Tibial nerve (tissue), 3 donors: Measurements from ENCODE around the gene SNCA.

ENCODE experiments used
- POLR2A ChIP-seq, 2 donors: fragments of 450-650 bp; IDR thresholded peaks; one replicate each; pipeline ENCODE4 v1.6.1; 2017; ENCODE audit warnings: antibody characterized with exemption in 2 of 2, mild to moderate bottlenecking in 2 of 2, moderate library complexity in 2 of 2
- TF ChIP-seq, protein P1 (sequence below), 5 experiments: fragments of 200-600 bp in 3 of 5; fragments of 450-650 bp in 2 of 5; sonication (generic) in 3 of 5; IDR thresholded peaks; one replicate each; pipeline ENCODE4 v1.5.1; 2016 to 2019; ENCODE audit warnings: antibody characterized with exemption in 5 of 5, mild to moderate bottlenecking in 3 of 5, moderate library complexity in 2 of 5

DNA sequence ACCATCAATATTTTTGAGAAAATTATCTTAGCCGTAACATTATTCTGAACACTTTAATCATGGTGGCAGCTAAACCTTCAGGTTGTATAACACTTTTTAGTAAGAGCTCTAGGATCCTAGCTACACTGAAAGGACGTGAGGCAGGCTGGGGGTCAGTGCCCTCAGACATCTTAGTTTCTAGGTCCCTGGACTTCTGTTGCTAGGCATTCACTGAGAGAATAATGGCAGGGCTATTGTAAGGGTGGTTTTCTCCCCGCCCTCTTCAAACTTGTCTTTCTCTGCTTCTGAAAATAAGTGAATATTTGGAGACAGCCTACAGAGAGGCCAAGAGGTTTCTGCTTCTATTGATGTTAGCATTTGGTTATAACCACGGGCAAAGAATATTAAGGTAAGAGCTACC is 42.3 kb upstream of the SNCA start:
- no peak for TF ChIP-seq POLR2A (IDR thresholded peaks at IDR 0.05)
- TF ChIP-seq, protein P1, sequence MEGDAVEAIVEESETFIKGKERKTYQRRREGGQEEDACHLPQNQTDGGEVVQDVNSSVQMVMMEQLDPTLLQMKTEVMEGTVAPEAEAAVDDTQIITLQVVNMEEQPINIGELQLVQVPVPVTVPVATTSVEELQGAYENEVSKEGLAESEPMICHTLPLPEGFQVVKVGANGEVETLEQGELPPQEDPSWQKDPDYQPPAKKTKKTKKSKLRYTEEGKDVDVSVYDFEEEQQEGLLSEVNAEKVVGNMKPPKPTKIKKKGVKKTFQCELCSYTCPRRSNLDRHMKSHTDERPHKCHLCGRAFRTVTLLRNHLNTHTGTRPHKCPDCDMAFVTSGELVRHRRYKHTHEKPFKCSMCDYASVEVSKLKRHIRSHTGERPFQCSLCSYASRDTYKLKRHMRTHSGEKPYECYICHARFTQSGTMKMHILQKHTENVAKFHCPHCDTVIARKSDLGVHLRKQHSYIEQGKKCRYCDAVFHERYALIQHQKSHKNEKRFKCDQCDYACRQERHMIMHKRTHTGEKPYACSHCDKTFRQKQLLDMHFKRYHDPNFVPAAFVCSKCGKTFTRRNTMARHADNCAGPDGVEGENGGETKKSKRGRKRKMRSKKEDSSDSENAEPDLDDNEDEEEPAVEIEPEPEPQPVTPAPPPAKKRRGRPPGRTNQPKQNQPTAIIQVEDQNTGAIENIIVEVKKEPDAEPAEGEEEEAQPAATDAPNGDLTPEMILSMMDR (IDR thresholded peaks at IDR 0.05), result no peak
